ENCODE measurements around the gene AKAP13.
"Not testable (repeated sequence)": the region's sequence is repeated elsewhere in the genome, so short reads cannot be mapped to it uniquely, and the experiment has no call there.

The AKAP13 gene, protein sequence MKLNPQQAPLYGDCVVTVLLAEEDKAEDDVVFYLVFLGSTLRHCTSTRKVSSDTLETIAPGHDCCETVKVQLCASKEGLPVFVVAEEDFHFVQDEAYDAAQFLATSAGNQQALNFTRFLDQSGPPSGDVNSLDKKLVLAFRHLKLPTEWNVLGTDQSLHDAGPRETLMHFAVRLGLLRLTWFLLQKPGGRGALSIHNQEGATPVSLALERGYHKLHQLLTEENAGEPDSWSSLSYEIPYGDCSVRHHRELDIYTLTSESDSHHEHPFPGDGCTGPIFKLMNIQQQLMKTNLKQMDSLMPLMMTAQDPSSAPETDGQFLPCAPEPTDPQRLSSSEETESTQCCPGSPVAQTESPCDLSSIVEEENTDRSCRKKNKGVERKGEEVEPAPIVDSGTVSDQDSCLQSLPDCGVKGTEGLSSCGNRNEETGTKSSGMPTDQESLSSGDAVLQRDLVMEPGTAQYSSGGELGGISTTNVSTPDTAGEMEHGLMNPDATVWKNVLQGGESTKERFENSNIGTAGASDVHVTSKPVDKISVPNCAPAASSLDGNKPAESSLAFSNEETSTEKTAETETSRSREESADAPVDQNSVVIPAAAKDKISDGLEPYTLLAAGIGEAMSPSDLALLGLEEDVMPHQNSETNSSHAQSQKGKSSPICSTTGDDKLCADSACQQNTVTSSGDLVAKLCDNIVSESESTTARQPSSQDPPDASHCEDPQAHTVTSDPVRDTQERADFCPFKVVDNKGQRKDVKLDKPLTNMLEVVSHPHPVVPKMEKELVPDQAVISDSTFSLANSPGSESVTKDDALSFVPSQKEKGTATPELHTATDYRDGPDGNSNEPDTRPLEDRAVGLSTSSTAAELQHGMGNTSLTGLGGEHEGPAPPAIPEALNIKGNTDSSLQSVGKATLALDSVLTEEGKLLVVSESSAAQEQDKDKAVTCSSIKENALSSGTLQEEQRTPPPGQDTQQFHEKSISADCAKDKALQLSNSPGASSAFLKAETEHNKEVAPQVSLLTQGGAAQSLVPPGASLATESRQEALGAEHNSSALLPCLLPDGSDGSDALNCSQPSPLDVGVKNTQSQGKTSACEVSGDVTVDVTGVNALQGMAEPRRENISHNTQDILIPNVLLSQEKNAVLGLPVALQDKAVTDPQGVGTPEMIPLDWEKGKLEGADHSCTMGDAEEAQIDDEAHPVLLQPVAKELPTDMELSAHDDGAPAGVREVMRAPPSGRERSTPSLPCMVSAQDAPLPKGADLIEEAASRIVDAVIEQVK (N-terminal part only)

DNA sequence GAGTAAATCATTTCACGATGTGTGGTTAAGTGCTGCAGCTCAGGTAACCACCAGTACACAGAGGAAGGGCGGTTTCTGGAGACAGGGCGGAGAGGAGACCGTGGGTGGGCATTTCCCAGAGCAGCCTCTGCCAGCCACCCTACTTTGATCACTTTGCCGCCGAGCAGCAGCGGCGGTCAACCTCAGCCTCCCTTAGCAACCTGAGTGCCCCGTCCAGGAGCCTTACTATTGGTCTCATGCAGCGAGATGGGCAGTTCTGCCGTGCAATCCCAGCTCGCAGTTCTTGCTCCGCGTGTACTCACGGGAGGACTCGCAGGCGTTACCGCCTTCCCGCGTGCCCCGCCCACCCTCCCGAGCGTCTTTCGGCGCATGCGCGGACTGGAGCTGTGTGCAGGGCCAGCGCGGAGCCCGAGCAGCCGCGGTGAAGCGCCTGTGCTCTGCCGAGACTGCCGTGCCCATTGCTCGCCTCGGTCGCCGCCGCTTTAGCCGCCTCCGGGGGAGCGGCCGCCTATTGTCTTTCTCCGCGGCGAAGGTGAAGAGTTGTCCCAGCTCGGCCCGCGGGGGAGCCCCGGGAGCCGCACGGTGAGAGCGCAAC, at the start of gene AKAP13:
AKAP13 (plus strand) TSS at position 387 of the 595 bp plus-strand sequence. CDS start 105,118 bp downstream, outside the sequence.
- peak; percentile 98 for DNase-seq

DNA sequence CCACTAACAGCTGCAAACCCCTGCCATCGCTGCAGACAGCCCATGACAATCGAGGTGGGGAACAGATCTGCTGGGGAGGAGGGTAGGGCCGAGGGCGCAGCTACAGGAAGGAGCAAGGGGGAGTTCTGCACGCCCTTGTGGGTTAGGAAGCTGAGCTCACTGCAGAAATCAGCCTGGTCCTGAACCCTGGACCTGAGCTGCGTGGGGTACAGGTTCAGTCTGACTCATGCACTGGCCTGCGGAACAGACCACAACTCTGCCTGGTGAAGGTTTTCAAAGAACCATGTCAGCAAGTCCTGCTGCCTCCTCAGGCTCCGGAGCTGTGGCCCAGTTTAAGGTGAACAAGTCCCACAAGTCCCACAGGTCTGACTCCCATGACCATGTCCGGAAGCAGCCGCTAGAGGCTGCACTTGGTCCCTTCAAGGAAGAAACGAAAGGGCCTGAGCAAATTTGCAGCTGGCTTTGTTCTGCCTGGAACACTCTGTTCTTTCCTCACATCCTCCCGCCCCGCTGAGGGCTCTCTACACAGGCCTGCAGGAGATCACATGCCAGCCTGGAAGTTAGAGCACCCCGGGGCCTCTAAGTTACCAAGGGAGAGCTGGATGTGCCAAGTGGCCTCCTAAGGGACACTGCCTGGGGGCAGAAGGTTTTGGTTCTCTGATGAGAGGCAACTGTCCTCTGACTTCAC, 49.4 kb upstream of the AKAP13 start:
- DNase-seq: peak; percentile 80

DNA sequence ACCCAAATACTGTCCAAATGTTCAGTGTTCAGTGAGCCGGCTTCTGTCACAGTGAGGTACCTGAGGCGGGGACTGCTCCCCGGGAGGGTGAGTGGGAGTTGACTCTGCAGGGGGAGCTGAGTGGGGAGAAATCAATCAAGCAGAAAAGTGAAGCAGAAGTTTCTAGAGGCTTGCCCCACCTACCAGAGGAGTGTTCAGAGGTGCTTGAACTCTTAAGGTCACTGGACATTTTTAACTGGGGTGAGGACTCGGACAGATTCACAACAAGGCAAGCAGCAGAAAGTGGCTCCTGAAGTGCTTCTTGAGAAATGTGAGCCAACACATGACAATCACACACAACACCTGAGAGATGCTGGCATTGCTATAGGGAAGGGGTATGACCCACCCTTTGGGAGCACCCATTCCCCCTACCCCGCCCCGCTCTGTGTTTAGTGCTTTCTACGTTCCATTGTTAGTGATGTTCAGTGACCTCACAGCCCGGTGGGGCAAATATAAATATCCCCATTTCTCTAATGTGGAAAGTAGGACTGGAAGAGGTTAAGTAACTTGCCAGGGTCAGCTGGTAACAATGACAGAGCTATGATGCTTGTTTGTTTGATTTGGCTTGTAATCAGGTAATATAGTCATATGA, 48.6 kb upstream of the AKAP13 start:
- DNase-seq: no peak

DNA sequence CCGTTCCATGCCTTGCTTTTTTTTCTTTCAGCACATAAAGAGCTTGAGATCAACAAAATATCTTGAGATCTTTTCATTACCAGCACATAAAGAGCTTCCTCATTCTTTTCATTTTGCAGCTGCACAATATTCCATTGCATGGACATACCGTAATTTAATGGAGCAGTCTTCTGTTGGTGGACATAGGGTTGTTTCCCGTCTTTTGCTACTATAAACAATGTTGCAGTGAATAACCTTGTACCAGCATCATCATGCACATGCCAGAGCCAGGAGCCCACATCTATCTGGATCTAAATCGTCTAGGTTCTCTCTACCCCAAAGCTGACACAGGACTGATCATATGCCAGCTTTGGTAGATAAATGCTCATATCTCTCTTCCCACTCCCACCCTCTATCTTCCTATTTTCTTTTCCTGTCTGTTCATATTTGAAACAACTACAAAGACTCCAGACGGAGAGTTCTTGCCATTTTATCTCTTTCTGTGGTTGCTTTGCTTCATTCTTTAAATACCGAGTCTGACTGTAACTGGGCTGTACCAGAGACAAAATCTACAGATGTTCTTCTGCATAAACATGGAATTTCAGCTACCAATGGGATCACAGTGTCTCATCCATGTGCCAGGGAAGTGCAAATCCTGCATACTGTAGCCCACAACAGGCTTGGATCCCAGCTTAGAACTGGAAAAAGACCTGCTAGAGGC, 47.1 kb upstream of the AKAP13 start:
- no peak for DNase-seq

DNA sequence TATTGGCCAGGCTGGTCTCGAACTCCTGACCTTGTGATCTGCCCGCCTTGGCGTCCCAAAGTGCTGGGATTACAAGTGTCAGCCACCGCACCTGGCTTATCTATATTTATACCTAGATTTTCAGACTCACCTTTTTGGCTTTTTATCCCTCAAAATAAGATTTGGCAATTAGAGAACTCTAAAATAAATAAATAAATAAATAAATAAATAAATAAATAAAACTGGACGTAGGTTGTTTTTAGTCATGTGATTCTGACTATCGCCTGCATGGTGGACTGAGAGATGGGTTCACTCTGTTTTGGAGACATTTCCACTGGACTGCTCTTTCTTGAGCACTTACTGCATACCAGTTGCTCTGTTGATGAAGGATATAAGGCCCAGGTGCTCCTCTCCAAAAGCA, 46.2 kb upstream of the AKAP13 start:
- no peak for DNase-seq

DNA sequence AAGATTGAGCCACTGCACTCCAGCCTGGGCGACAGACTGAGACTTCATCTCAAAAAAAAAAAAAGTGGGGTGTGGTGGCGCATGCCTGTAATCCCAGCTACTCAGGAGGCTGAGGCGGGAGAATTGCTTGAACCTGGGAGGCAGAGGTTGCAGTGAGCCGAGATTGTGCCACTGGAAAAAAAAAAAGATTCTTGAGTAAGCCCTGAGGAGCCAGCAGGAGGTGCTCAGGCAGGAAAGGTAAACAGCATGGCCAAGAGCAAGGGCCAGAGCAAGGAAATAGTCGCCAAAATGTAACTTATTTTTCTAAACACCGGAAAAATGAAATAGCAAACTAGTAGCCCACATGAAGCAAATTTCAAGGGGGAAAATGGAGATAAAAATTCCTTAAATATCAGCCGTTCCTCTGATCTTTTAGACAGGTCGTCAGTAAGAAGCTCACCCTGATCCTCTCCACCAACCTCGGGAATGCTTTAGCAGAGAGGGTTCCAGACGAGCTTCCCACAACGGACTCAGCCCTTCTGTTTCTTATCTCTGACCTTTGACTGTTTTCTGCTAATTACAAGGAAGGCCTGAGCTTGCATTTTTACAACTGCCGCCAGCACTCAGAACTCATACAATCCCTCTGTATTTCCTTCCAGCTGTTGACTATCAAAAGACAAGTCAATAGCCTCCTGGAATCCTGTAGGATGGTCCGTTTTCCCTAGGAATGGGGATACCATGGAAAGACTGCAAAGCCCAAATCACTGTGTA, 45.0 kb upstream of the AKAP13 start:
- no peak for DNase-seq

DNA sequence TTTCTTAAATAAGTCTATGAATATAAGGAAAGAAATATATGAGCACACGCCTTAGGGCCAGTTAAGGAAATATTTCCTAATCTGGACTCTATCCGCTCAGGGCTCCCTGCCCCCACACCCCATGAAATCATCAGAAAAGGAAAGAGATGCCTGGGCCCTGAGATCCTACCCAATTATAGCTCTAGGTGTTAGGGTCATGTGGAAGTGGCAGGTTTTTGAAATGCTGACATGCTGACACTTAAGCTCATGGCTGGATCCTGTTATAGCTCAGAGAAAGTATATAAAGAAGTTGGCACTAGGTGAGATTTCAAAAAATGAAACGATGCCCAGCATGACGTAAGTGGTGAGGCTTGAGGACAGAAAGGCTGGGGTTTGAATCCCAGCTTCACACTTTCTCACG, 43.5 kb upstream of the AKAP13 start:
- DNase-seq: no peak

DNA sequence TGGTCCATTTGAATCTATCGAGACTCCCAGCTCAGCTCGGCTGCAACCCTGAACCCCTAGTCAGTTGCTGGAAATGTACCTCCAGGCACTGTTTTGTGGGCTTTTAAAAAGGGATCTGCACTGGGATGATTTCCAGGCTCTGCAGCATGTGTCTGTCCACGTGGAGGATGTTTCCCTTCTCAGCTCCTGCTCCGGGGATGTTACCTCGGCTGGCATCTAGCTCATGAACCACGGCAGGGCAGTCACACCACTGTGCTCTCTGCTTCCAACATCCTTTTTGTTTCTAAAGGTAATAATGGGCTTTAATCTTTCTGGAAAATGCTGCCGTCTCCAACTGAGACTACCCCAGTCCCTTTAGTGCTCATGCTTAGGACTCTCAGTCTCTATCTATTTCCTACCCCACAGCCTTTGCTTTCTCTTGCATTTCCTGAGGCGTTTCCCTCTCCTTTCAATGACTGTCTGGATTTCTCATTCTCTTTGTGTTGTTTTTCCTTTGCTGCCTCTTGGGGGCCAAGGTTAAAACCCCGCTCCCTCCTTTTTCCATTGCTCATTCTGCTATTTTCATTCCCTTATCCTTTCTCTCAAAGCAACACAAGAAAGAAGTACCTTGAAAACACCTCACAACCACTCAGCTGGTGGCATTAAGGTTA, 42.9 kb upstream of the AKAP13 start:
- no peak for DNase-seq

DNA sequence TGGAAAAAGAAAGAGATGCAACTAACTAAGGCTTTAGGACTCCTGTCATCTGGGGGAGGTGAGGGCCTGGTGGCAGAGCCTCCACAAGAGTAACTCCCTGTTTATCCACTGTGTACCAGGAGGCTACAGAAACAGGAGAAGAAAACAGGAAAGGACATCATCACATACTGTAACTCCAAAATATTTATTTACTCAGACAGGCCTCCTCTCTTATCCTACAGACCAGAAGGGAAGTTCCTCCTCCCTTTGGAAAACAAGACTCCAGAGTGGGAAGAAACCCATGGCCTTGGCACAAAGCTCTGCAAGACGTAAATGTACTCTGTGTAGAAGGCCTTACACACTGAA, 40.1 kb upstream of the AKAP13 start:
- DNase-seq: no peak

DNA sequence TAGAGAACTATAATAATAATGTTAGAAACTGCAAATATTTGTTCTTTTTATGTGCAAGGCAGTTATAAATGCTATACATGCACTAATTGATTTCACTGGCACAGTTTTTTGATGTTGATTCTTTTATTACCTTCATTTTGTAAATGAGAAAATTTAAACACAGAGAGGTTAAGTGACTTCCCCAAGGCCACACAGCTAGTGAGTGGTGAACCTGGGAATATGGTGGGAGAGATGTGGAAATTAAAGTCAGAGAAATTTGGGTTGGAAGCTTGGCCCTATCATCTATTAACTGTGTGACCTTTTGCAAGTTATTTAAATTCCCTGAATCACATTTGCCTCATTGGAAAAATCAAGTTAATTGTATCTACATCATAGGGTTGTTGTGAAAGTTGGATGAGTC, 39.6 kb upstream of the AKAP13 start:
- no peak for DNase-seq

DNA sequence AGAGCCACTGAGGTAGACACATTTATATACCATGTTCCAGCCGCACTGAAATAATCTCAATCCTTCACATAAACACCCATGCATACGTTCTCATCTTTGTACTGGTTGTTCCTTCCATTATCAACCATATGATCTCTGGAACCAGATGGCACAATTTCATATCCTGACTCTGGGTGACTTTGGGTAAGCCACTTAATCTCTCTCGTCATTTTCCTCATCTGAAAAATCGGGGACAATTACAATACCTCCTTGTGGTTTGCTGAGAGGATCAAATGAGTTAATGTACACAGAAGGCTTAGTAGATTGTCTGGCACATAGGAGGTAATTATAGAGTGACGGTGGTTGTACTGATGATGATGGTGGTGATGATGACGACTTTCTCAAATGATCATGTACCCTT, 38.2 kb upstream of the AKAP13 start:
- DNase-seq: not testable (repeated sequence)

DNA sequence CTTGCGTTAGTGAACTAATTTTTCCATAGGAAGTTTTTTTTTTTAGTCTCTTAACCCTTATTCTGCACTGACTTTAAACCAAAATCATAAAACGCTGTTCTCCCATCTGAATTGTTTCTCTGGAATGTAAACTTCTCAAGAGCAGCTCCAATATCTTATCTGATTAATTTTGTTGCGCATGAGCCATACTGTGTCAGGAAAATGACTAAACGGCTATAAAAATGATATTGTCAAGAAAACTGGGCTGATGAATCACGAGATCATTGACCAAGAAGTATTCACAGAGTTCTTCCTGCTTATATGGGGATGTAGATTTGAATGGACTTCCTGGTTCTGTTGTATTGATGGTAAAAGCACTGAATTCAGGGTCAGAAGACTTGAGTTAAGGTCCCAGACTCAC, 37.0 kb upstream of the AKAP13 start:
- not testable (repeated sequence) for DNase-seq

DNA sequence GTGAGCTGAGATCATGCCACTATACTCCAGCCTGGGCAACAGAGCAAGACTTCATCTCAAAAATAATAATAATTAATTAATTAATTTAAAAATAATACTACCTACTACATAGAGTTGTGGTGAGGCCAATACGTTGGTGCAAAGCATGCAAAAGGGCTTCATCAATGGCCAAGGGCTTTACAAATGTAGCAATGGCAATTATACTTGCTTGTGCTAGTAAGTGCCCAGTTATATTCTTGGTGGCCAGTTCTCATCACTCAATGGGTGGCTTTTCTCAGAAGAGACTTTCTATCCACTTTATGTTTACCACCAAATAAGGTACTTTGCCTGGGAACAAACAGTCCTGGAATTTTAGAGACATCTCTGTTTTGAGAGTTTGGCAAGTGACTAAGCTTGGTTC, 36.2 kb upstream of the AKAP13 start:
- not testable (repeated sequence) for DNase-seq

DNA sequence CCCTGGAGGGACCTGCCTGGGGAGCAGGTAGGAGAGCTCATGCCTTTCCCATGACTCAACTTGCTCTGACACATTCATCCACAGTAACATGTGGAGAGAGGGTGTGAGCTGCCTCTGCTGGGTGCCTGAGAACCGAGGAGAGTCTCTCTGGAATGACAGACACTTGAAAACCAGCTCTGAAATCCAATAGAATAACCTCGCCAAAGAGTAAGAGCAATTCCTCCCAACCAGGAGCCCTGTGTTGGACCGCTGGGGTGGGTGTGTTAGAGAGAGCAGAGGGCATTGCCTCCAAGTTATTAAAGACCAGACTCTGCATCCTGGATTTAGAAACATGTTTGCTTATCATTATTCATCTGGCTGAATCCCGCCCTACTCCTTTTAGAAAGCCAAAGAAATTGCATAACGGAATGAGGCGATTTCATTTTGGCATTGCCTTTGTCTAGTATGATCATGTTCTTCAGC, 35.7 kb upstream of the AKAP13 start:
- DNase-seq: not testable (repeated sequence)

DNA sequence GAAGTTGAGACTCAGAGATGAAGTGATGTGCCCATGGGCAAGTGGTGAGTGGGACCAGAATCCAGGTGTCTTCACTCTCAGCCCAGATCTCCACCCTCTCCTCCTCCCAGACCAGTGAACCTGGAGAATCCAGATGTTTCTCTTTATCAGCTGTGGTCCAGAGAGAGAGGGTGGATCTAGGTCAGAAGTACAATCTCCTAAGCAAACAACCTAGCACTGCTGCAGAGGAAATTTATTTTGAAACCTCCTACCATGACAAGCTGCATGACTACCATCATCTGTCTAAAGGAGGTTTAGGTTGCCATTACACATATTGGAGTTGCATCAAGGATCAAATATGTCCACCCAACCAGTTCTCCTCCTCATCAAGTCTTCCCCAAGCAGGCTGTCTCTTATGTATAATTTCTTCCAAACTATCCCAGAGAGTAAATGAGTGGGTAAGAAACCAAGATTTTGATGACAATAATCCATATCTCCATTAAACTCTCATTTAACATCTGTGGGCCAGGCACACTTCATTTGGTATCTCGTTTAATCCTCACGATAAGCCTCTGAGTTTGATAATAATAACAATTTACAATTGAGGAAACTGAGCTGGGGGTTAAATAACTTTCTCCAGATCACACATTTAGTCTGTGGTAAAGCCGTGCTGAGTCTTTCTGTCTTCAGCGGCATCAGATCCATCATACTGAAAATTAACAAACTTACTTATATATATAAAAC, 35.0 kb upstream of the AKAP13 start:
- DNase-seq: not testable (repeated sequence)

DNA sequence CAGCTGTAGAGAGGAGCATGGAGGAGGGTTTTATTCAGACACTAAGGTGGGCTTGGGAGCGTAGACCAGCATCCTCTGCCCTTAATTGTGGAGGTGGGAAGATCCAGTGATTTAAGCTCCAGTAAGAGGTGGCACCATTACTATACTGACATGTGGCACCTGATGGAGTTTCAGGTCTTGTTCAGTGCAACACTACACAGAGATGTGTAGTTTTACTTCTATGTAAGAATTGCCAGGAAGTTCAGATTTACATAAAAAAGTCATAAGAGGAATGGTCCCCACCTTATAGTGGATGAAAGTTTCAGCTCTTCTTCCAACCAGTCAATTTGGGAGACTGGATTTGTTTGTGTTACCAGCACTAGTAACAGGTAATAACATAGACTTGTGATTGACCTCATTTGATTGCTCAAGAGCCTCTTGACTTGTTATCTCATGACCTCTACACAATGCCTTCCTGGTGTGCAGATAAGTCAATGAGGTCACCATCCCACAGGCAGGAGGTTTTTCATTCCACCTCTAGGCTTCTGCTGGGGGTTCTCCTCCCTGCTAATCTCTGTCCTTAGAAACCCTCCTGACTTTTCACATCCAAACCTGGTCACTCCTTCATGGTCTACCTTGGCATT, 33.8 kb upstream of the AKAP13 start:
- not testable (repeated sequence) for DNase-seq

DNA sequence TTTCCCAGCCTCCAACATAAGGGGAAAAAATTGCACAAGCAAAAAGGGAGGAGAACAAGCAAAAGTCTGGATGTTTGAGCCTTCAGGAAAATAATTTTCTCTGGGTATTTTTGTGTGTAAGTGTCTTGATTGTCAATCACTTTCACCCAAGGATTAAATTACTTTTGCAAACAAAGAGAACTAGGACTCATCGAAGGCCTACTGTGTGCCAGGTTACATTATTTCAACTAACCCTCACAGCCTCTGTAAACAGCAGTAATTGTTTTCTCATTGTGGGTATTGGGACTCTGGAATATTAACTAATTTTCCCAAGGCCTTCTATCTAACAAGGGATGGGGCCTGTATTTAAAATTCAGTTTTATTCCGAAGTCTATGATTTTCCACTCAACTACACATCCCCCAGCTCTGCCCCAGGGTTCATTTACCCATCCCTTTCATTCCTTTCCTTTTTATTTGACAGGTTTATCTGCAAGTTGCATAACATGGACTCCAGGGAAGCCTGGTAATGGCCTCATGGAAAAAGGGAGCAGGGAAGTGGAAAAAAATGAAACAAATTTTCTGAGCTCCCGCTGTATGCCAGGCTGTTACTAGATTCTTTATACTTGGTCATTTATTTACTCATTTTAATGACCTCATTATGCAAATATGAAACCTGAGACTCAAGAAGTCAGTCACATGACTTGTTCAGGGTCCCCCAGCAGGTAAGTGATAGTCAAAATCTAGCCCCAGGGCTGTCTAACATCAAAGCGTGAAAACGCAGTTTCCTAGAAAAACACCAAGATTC, 32.9 kb upstream of the AKAP13 start:
- DNase-seq: not testable (repeated sequence)

All from CD4-positive, alpha-beta T cell treated with Interleukin-17A for 1 hour (primary cell).